OCI-LY1 (cell line): ENCODE measurements around the gene ATN1.

Source experiments
- H2AFZ ChIP-seq: fragments of 200-600 bp; sonication (generic), shearing (Covaris generic); 2 replicates; pipeline ENCODE4 v1.6.0; 2014; ENCODE audit warnings: antibody characterized with exemption, mild to moderate bottlenecking, low read length
- H3F3A ChIP-seq: fragments of 200-600 bp; sonication (generic), shearing (Covaris generic); 2 replicates; pipeline ENCODE4 v1.6.0; 2014; ENCODE audit warnings: mild to moderate bottlenecking, antibody characterized with exemption, low read length, moderate library complexity; ENCODE audit not compliant: insufficient read depth
- H3K27ac ChIP-seq: fragments of 200-600 bp; sonication (generic); 2 replicates; pipeline ENCODE4 v1.5.1; 2014; ENCODE audit warnings: low read length, mixed run types, mild to moderate bottlenecking, low read depth; ENCODE audit not compliant: poor library complexity, severe bottlenecking
- H3K27me3 ChIP-seq: fragments of 200-600 bp; sonication (generic); 2 replicates; pipeline ENCODE4 v1.6.0; 2014; ENCODE audit warnings: antibody characterized with exemption, mild to moderate bottlenecking, low read length, moderate library complexity; ENCODE audit not compliant: insufficient read depth
- H3K36me3 ChIP-seq: fragments of 200-600 bp; sonication (generic); 2 replicates; pipeline ENCODE4 v1.6.1; 2014; ENCODE audit warnings: mild to moderate bottlenecking, antibody characterized with exemption, low read length, moderate library complexity, mixed read lengths; ENCODE audit not compliant: insufficient read depth
- H3K4me1 ChIP-seq: fragments of 200-600 bp; sonication (generic); 2 replicates; pipeline ENCODE4 v1.5.1; 2014; ENCODE audit warnings: mild to moderate bottlenecking, low read length, moderate library complexity; ENCODE audit not compliant: insufficient read depth, severe bottlenecking
- H3K4me2 ChIP-seq: fragments of 200-600 bp; sonication (generic), shearing (Covaris generic); 2 replicates; pipeline ENCODE4 v1.6.1; 2014; ENCODE audit warnings: low read length
- H3K4me3 ChIP-seq: fragments of 200-600 bp; sonication (generic); 2 replicates; pipeline ENCODE4 v1.5.1; 2014; ENCODE audit warnings: low read length, low read depth, mild to moderate bottlenecking, mixed read lengths; ENCODE audit not compliant: poor library complexity, severe bottlenecking
- H3K79me2 ChIP-seq: fragments of 200-600 bp; shearing (Covaris generic); 2 replicates; pipeline ENCODE4 v1.6.1; 2016; ENCODE audit warnings: mixed run types, low read length, mixed read lengths; ENCODE audit not compliant: insufficient read depth
- H3K9ac ChIP-seq: fragments of 200-600 bp; sonication (generic), shearing (Covaris generic); 2 replicates; pipeline ENCODE4 v1.6.1; 2014; ENCODE audit warnings: mild to moderate bottlenecking, low read length, mixed read lengths
- H3K9me2 ChIP-seq: fragments of 200-600 bp; sonication (generic), shearing (Covaris generic); 2 replicates; pipeline ENCODE4 v1.6.1; 2014; ENCODE audit warnings: low read depth, mild to moderate bottlenecking, low read length, mixed read lengths
- H3K9me3 ChIP-seq: fragments of 200-600 bp; shearing (Covaris generic); 2 replicates; pipeline ENCODE4 v1.6.1; 2014; ENCODE audit warnings: low read length, mixed read lengths
- H4K20me1 ChIP-seq: fragments of 200-600 bp; sonication (generic), shearing (Covaris generic); 2 replicates; pipeline ENCODE4 v1.6.0; 2016; ENCODE audit warnings: mild to moderate bottlenecking, low read length; ENCODE audit not compliant: insufficient read depth
- EZH2 ChIP-seq: fragments of 200-600 bp; sonication (generic), shearing (Covaris generic); IDR thresholded peaks from 2 replicates; pipeline ENCODE4 v1.8.0; 2017; ENCODE audit warnings: borderline replicate concordance, mixed run types, mild to moderate bottlenecking, antibody characterized with exemption, low read length, moderate library complexity, mixed read lengths
- TF ChIP-seq, protein P1 (sequence below): fragments of 200-600 bp; sonication (generic), shearing (Covaris generic); IDR thresholded peaks from 2 replicates; pipeline ENCODE4 v1.5.1; 2017; ENCODE audit warnings: mild to moderate bottlenecking, antibody characterized with exemption, low read length, moderate library complexity, mixed read lengths

ATN1 gene

DNA sequence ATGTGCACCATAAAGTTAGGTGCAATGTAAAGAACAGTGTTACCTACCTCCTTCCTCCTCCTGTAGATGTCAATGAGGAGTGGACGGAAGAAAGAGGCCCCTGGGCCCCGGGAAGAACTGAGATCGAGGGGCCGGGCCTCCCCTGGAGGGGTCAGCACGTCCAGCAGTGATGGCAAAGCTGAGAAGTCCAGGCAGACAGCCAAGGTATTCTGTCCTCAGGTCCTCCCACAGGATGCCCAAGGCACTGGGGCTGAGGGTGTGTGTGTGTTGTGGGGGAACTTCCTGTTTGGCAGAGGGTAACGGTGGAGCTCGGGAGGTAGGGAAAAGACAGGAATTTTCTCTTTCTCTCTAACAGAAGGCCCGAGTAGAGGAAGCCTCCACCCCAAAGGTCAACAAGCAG is 6.4 kb downstream of the ATN1 start:
- Histone ChIP-seq H3K27ac (no peak overlapping the region), H3K36me3 (peaks cover 3% of the 10 kb centered on the region; the same call in 1 of the 2 replicates), H3K4me3 (no peak overlapping the region), H3F3A (no peaks in the 10 kb centered on the region), H3K9ac (no peak overlapping the region), H3K9me2 (no peaks in the 10 kb centered on the region), H4K20me1 (no peaks in the 10 kb centered on the region), H2AFZ (no peak overlapping the region), H3K27me3 (no peaks in the 10 kb centered on the region), H3K79me2 (no peaks in the 10 kb centered on the region), H3K4me2 (no peak overlapping the region), H3K4me1 (peaks cover 23% of the 10 kb centered on the region), H3K9me3 (no peaks in the 10 kb centered on the region)
- TF ChIP-seq, protein P1, sequence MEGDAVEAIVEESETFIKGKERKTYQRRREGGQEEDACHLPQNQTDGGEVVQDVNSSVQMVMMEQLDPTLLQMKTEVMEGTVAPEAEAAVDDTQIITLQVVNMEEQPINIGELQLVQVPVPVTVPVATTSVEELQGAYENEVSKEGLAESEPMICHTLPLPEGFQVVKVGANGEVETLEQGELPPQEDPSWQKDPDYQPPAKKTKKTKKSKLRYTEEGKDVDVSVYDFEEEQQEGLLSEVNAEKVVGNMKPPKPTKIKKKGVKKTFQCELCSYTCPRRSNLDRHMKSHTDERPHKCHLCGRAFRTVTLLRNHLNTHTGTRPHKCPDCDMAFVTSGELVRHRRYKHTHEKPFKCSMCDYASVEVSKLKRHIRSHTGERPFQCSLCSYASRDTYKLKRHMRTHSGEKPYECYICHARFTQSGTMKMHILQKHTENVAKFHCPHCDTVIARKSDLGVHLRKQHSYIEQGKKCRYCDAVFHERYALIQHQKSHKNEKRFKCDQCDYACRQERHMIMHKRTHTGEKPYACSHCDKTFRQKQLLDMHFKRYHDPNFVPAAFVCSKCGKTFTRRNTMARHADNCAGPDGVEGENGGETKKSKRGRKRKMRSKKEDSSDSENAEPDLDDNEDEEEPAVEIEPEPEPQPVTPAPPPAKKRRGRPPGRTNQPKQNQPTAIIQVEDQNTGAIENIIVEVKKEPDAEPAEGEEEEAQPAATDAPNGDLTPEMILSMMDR = no peak
- no peak for TF ChIP-seq EZH2

DNA sequence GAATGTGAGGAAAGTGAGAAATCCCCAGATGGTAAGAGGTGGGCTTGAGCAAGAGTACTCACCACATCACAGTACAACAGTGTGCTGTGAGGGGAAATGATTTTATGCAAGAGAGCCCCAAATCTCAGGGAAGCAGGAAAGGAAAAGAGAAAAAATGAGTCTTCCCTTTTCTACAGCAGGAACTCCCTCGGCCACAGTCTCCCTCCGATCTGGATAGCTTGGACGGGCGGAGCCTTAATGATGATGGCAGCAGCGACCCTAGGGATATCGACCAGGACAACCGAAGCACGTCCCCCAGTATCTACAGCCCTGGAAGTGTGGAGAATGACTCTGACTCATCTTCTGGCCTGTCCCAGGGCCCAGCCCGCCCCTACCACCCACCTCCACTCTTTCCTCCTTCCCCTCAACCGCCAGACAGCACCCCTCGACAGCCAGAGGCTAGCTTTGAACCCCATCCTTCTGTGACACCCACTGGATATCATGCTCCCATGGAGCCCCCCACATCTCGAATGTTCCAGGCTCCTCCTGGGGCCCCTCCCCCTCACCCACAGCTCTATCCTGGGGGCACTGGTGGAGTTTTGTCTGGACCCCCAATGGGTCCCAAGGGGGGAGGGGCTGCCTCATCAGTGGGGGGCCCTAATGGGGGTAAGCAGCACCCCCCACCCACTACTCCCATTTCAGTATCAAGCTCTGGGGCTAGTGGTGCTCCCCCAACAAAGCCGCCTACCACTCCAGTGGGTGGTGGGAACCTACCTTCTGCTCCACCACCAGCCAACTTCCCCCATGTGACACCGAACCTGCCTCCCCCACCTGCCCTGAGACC is 7.8 kb downstream of the ATN1 start:
- Histone ChIP-seq H3K27me3 (no peaks in the 10 kb centered on the region), H3K9me2 (no peaks in the 10 kb centered on the region), H3K4me1 (peaks cover 24% of the 10 kb centered on the region), H3K27ac (no peak overlapping the region), H3K36me3 (peaks cover 3% of the 10 kb centered on the region; the same call in 1 of the 2 replicates), H2AFZ (no peak overlapping the region), H3K4me2 (peak overlapping the region; percentile 87; the same call in 1 of the 2 replicates), H3K4me3 (no peak overlapping the region), H3K79me2 (no peaks in the 10 kb centered on the region), H3K9ac (no peak overlapping the region), H3K9me3 (no peaks in the 10 kb centered on the region), H4K20me1 (no peaks in the 10 kb centered on the region), H3F3A (no peaks in the 10 kb centered on the region)
- TF ChIP-seq EZH2 = no peak
- TF ChIP-seq, protein P1 = no peak

GRCh38 chr12:6936194-6936635 is 8.5 kb downstream of the ATN1 start:
- Histone ChIP-seq H3K4me2 (peak overlapping the region; percentile 87), H3K9ac (peak overlapping the region; percentile 79; the same call in 1 of the 2 replicates), H3K79me2 (no peaks in the 10 kb centered on the region), H3K4me3 (peak overlapping the region; percentile 73), H3K4me1 (peaks cover 24% of the 10 kb centered on the region), H3K36me3 (peaks cover 3% of the 10 kb centered on the region; the same call in 1 of the 2 replicates), H3K27ac (no peak overlapping the region), H3K27me3 (no peaks in the 10 kb centered on the region), H4K20me1 (no peaks in the 10 kb centered on the region), H3K9me2 (no peaks in the 10 kb centered on the region), H3F3A (no peaks in the 10 kb centered on the region), H2AFZ (no peak overlapping the region), H3K9me3 (no peaks in the 10 kb centered on the region)
- no peak for TF ChIP-seq EZH2
- TF ChIP-seq, protein P1 = no peak
